ENCODE results near the gene RPUSD1.

RPUSD1 gene

GRCh38 chr16:781346-782010 lies 6.7 kb downstream of the RPUSD1 start:
- Mint-ChIP-seq H3K4me1 (no peaks in the 10 kb centered on the region), H3K9me3 (no peaks in the 10 kb centered on the region), H3K27me3 (ENCODE audit: low read depth) (peaks cover 5% of the 10 kb centered on the region), H3K27ac (no peak overlapping the region), H3K36me3 (ENCODE audit: low read depth) (no peaks in the 10 kb centered on the region), H3K4me3 (no peak overlapping the region)
- TF ChIP-seq CTCF (IDR thresholded peaks at IDR 0.05; ENCODE audit: unreplicated experiment in 3 of 3): no peak

- TF ChIP-seq CTCF (IDR thresholded peaks at IDR 0.05; ENCODE audit: unreplicated experiment in 3 of 3): no peak
- Mint-ChIP-seq H3K4me3 (no peak overlapping the region), H3K27me3 (ENCODE audit: low read depth) (peaks cover 5% of the 10 kb centered on the region), H3K27ac (no peak overlapping the region), H3K4me1 (no peaks in the 10 kb centered on the region), H3K9me3 (no peaks in the 10 kb centered on the region), H3K36me3 (ENCODE audit: low read depth) (no peaks in the 10 kb centered on the region)
Observed at GRCh38 chr16:780296-780695, 7.9 kb downstream of the RPUSD1 start.

- no peaks in the 10 kb centered on the region for H3K4me1 Mint-ChIP-seq
- no peak overlapping the region for H3K27ac Mint-ChIP-seq
- TF ChIP-seq CTCF (IDR thresholded peaks at IDR 0.05; ENCODE audit: unreplicated experiment in 3 of 3): no peak
- no peaks in the 10 kb centered on the region for H3K36me3 Mint-ChIP-seq (ENCODE audit: low read depth)
- no peaks in the 10 kb centered on the region for H3K9me3 Mint-ChIP-seq
- H3K4me3 Mint-ChIP-seq: no peak overlapping the region
- H3K27me3 Mint-ChIP-seq (ENCODE audit: low read depth): peaks cover 5% of the 10 kb centered on the region
Observed at GRCh38 chr16:779561-779960, 8.6 kb downstream of the RPUSD1 start.

- Mint-ChIP-seq H3K9me3 (no peaks in the 10 kb centered on the region), H3K4me1 (no peaks in the 10 kb centered on the region), H3K27me3 (ENCODE audit: low read depth) (peaks cover 5% of the 10 kb centered on the region), H3K4me3 (no peak overlapping the region), H3K36me3 (ENCODE audit: low read depth) (no peaks in the 10 kb centered on the region), H3K27ac (no peak overlapping the region)
- no peak for TF ChIP-seq CTCF (IDR thresholded peaks at IDR 0.05; ENCODE audit: unreplicated experiment in 3 of 3)
Observed at GRCh38 chr16:778909-779527, 9.2 kb downstream of the RPUSD1 start.

GRCh38 chr16:778447-778846 lies 9.7 kb downstream of the RPUSD1 start:
- no peak overlapping the region for H3K27ac Mint-ChIP-seq
- no peaks in the 10 kb centered on the region for H3K36me3 Mint-ChIP-seq (ENCODE audit: low read depth)
- TF ChIP-seq CTCF (IDR thresholded peaks at IDR 0.05; ENCODE audit: unreplicated experiment in 3 of 3): no peak
- H3K27me3 Mint-ChIP-seq (ENCODE audit: low read depth): peaks cover 5% of the 10 kb centered on the region
- H3K9me3 Mint-ChIP-seq: no peaks in the 10 kb centered on the region
- H3K4me1 Mint-ChIP-seq: no peaks in the 10 kb centered on the region
- no peak overlapping the region for H3K4me3 Mint-ChIP-seq

GRCh38 chr16:777826-778225 lies 10.4 kb downstream of the RPUSD1 start:
- TF ChIP-seq CTCF (IDR thresholded peaks at IDR 0.05; ENCODE audit: unreplicated experiment in 3 of 3): no peak
- Mint-ChIP-seq H3K4me1 (no peaks in the 10 kb centered on the region), H3K4me3 (no peak overlapping the region), H3K36me3 (ENCODE audit: low read depth) (no peaks in the 10 kb centered on the region), H3K27ac (peak overlapping the region in 1 of 3 experiments; percentile 52), H3K27me3 (ENCODE audit: low read depth) (peaks cover 5% of the 10 kb centered on the region), H3K9me3 (no peaks in the 10 kb centered on the region)

Measured in nephron (organoid).